ACC112 (cell line): ENCODE measurements around the gene PTPRE.
A peak's percentile ranks its signal among the peaks of the same experiment; 100 is the strongest.

Experiments used
- H2AFZ ChIP-seq: fragments of 200-600 bp; sonication (generic); one replicate; pipeline ENCODE4 v1.6.0; 2017; ENCODE audit warnings: antibody characterized with exemption, low read length; ENCODE audit not compliant: unreplicated experiment
- H3K27ac ChIP-seq: fragments of 200-600 bp; sonication (generic); 2 replicates; pipeline ENCODE4 v1.5.1; 2014; ENCODE audit warnings: low read depth, mild to moderate bottlenecking, antibody characterized with exemption, low read length, moderate library complexity
- H3K27me3 ChIP-seq: fragments of 200-600 bp; sonication (generic); 2 replicates; pipeline ENCODE4 v1.6.1; 2014; ENCODE audit warnings: mild to moderate bottlenecking, antibody characterized with exemption, low read length, moderate library complexity, mixed read lengths; ENCODE audit not compliant: insufficient read depth
- H3K36me3 ChIP-seq: fragments of 200-600 bp; sonication (generic); 2 replicates; pipeline ENCODE4 v1.6.1; 2016; ENCODE audit warnings: mild to moderate bottlenecking, antibody characterized with exemption, low read length, moderate library complexity, mixed read lengths; ENCODE audit not compliant: insufficient read depth
- H3K4me1 ChIP-seq: fragments of 200-600 bp; sonication (generic); one replicate; pipeline ENCODE4 v1.6.1; 2016; ENCODE audit warnings: low read length, mixed read lengths; ENCODE audit not compliant: insufficient read depth, unreplicated experiment, control insufficient read depth
- H3K4me3 ChIP-seq: fragments of 200-600 bp; sonication (generic); 2 replicates; pipeline ENCODE4 v1.5.1; 2014; ENCODE audit warnings: mild to moderate bottlenecking, low read depth, low read length
- H3K79me2 ChIP-seq: fragments of 200-600 bp; sonication (generic); one replicate; pipeline ENCODE4 v1.6.0; 2016; ENCODE audit warnings: low read length; ENCODE audit not compliant: control insufficient read depth, unreplicated experiment, insufficient read depth

PTPRE gene

GRCh38 chr10:127892743-127893142, 14.2 kb upstream of the PTPRE start, which contains the start of gene CLRN3:
TSS of gene CLRN3 (minus strand) at chr10:127892941. CDS start at chr10:127892784, 157 bp downstream.
- Histone ChIP-seq H3K36me3 (no peaks in the 10 kb centered on the region), H3K4me1 (peaks cover 13% of the 10 kb centered on the region), H3K27ac (no peak within 1 kb of the TSS), H3K4me3 (no peak within 1 kb of the TSS), H3K79me2 (no peaks in the 10 kb centered on the region), H2AFZ (no peak within 1 kb of the TSS), H3K27me3 (no peaks in the 10 kb centered on the region)

- Histone ChIP-seq H3K27me3 (no peaks in the 10 kb centered on the region), H3K27ac (no peak overlapping the region), H2AFZ (no peak overlapping the region), H3K36me3 (no peaks in the 10 kb centered on the region), H3K79me2 (no peaks in the 10 kb centered on the region), H3K4me1 (peaks cover 10% of the 10 kb centered on the region), H3K4me3 (no peak overlapping the region)
These were observed 12.8 kb upstream of the PTPRE start for GRCh38 chr10:127894146-127894545.

- Histone ChIP-seq H3K4me1 (no peaks in the 10 kb centered on the region), H3K79me2 (no peaks in the 10 kb centered on the region), H3K27me3 (no peaks in the 10 kb centered on the region), H3K4me3 (no peak overlapping the region), H3K27ac (no peak overlapping the region), H3K36me3 (no peaks in the 10 kb centered on the region), H2AFZ (no peak overlapping the region)
These were observed 10.3 kb upstream of the PTPRE start for GRCh38 chr10:127896590-127896989.

- no peak overlapping the region for H3K4me3 ChIP-seq
- no peak overlapping the region for H2AFZ ChIP-seq
- no peaks in the 10 kb centered on the region for H3K79me2 ChIP-seq
- no peaks in the 10 kb centered on the region for H3K27me3 ChIP-seq
- H3K36me3 ChIP-seq, result no peaks in the 10 kb centered on the region
- no peak overlapping the region for H3K27ac ChIP-seq
- no peaks in the 10 kb centered on the region for H3K4me1 ChIP-seq
These were observed 9.7 kb upstream of the PTPRE start for GRCh38 chr10:127897177-127897576.

- H2AFZ ChIP-seq, result no peak overlapping the region
- H3K4me3 ChIP-seq, result no peak overlapping the region
- no peaks in the 10 kb centered on the region for H3K27me3 ChIP-seq
- H3K27ac ChIP-seq, result no peak overlapping the region
- H3K4me1 ChIP-seq, result no peaks in the 10 kb centered on the region
- no peaks in the 10 kb centered on the region for H3K79me2 ChIP-seq
- no peaks in the 10 kb centered on the region for H3K36me3 ChIP-seq
These were observed 7.0 kb upstream of the PTPRE start for GRCh38 chr10:127899766-127900387.

GRCh38 chr10:127903789-127904188, 3.1 kb upstream of the PTPRE start:
- Histone ChIP-seq H3K27ac (no peak overlapping the region), H3K79me2 (no peaks in the 10 kb centered on the region), H3K4me1 (peaks cover 8% of the 10 kb centered on the region), H3K36me3 (no peaks in the 10 kb centered on the region), H3K27me3 (no peaks in the 10 kb centered on the region), H2AFZ (no peak overlapping the region), H3K4me3 (no peak overlapping the region)

- H3K4me3 ChIP-seq, result no peak overlapping the region
- no peak overlapping the region for H3K27ac ChIP-seq
- peaks cover 5% of the 10 kb centered on the region for H3K79me2 ChIP-seq
- H3K4me1 ChIP-seq, result peaks cover 15% of the 10 kb centered on the region
- H3K36me3 ChIP-seq, result no peaks in the 10 kb centered on the region
- no peaks in the 10 kb centered on the region for H3K27me3 ChIP-seq
- H2AFZ ChIP-seq, result no peak overlapping the region
These were observed 2.4 kb upstream of the PTPRE start for GRCh38 chr10:127904311-127905000.

- no peak overlapping the region for H3K27ac ChIP-seq
- H3K36me3 ChIP-seq, result no peaks in the 10 kb centered on the region
- peaks cover 8% of the 10 kb centered on the region for H3K79me2 ChIP-seq
- H3K4me1 ChIP-seq, result peaks cover 22% of the 10 kb centered on the region
- H2AFZ ChIP-seq, result no peak overlapping the region
- H3K27me3 ChIP-seq, result no peaks in the 10 kb centered on the region
- no peak overlapping the region for H3K4me3 ChIP-seq
These were observed 1.7 kb upstream of the PTPRE start for GRCh38 chr10:127905001-127905847.

GRCh38 chr10:127905848-127906261, 1.0 kb upstream of the PTPRE start:
- Histone ChIP-seq H3K27ac (no peak overlapping the region), H2AFZ (no peak overlapping the region), H3K4me3 (no peak overlapping the region), H3K36me3 (no peaks in the 10 kb centered on the region), H3K79me2 (peaks cover 8% of the 10 kb centered on the region), H3K27me3 (no peaks in the 10 kb centered on the region), H3K4me1 (peaks cover 28% of the 10 kb centered on the region)

- Histone ChIP-seq H3K4me1 (peaks cover 28% of the 10 kb centered on the region), H3K27ac (peak overlapping the region; percentile 78), H3K79me2 (peaks cover 8% of the 10 kb centered on the region), H3K36me3 (no peaks in the 10 kb centered on the region), H3K27me3 (no peaks in the 10 kb centered on the region), H2AFZ (peak overlapping the region; percentile 23), H3K4me3 (peak overlapping the region; percentile 81)
These were observed 655 bp downstream of the PTPRE start for GRCh38 chr10:127907411-127908105.
